Thyroid gland (tissue), 4 donors: Measurements from ENCODE around the gene BUD23.

Experiments
- POLR2A ChIP-seq, 2 donors: fragments of 450-650 bp; IDR thresholded peaks; one replicate each; pipeline ENCODE4 v1.6.1; 2017; ENCODE audit warnings: antibody characterized with exemption in 2 of 2, mild to moderate bottlenecking in 2 of 2, moderate library complexity in 1 of 2
- TF ChIP-seq, protein P1 (sequence below), 6 experiments: fragments of 200-600 bp in 3 of 6; fragments of 450-650 bp in 3 of 6; sonication (generic) in 3 of 6; IDR thresholded peaks; one replicate each; pipeline ENCODE4 v1.5.1; 2016 to 2019; ENCODE audit warnings: antibody characterized with exemption in 6 of 6, mild to moderate bottlenecking in 2 of 6, inconsistent platforms in 1 of 6, moderate library complexity in 1 of 6

DNA sequence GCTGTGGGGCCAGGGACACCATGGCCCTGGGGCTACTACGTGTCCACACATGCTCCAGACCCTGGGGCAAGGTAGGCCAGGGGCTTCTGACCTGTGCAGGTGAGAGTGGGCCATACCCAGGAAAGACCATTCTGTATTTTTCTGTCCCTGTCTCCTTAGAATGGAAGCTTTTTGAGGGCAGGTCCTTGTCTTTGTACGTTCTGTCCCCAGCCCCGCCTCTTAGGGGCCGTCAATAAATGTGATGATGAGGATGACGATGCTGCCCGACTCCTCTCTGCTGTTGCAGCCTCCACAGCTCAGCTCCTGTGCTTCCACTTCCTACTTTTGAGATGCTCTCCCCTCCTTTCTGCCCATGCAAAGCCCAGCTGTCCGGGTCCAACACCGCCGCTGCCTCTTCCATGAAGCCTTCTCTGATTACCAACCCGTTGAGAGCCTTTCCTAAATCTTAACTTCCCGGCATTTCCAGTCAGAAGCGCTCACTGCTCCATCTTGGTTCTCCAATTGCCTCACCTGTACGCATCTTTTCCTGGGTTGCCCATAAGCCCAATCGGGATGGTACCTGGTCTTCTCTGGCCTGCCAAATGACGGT is 11.4 kb upstream of the BUD23 start:
- no peak for TF ChIP-seq POLR2A (IDR thresholded peaks at IDR 0.05)
- TF ChIP-seq, protein P1, sequence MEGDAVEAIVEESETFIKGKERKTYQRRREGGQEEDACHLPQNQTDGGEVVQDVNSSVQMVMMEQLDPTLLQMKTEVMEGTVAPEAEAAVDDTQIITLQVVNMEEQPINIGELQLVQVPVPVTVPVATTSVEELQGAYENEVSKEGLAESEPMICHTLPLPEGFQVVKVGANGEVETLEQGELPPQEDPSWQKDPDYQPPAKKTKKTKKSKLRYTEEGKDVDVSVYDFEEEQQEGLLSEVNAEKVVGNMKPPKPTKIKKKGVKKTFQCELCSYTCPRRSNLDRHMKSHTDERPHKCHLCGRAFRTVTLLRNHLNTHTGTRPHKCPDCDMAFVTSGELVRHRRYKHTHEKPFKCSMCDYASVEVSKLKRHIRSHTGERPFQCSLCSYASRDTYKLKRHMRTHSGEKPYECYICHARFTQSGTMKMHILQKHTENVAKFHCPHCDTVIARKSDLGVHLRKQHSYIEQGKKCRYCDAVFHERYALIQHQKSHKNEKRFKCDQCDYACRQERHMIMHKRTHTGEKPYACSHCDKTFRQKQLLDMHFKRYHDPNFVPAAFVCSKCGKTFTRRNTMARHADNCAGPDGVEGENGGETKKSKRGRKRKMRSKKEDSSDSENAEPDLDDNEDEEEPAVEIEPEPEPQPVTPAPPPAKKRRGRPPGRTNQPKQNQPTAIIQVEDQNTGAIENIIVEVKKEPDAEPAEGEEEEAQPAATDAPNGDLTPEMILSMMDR (IDR thresholded peaks at IDR 0.05): no peak
